Uterus (tissue), 2 donors: ENCODE data around the gene DDR2.

ENCODE experiments used
- CTCF ChIP-seq, 4 experiments: fragments of 200-600 bp in 2 of 4; fragments of 450-650 bp in 2 of 4; sonication (generic) in 2 of 4; IDR thresholded peaks; one replicate each; pipeline ENCODE4 v1.5.1; 2016 to 2019; ENCODE audit warnings: antibody characterized with exemption in 4 of 4, mild to moderate bottlenecking in 2 of 4, moderate library complexity in 1 of 4
- POLR2A ChIP-seq, 2 donors: fragments of 450-650 bp; IDR thresholded peaks; one replicate each; pipeline ENCODE4 v1.6.1; 2016; ENCODE audit warnings: antibody characterized with exemption in 2 of 2, mild to moderate bottlenecking in 1 of 2, moderate library complexity in 1 of 2

DNA sequence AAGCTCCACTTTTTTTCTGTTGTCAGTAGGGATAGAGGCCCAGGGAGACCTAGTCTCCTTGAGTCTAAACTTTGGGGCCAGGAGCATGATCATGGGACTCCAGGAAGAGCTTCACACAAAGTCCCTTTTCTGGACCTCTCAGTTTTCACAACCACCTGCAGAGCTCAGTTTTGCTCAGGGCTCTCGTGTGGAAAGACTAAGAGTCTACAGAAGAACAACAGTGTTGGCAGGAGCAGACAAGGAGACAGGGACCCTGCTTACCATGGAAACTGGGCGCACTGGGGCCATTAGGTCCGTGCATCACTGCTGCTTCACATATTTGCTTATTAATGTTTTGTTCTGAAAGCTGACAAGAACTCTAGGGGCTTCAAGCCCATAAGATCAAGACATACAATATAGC lies 94.3 kb downstream of the DDR2 start:
- no peak for TF ChIP-seq CTCF (IDR thresholded peaks at IDR 0.05)
- TF ChIP-seq POLR2A (IDR thresholded peaks at IDR 0.05) = no peak
